A549 (cell line): ENCODE measurements around the gene MAN1A2.

Experiments
- CEBPB ChIP-seq, 2 experiments: fragments of >200 bp in 1 of 2; sonication (Bioruptor Twin) in 1 of 2; formaldehyde crosslinking in 1 of 2; IDR thresholded peaks; 2 replicates each; pipeline ENCODE4 v1.6.1; 2012 to 2016
- TF ChIP-seq, protein P1 (sequence below): fragments of >200 bp; sonication (Bioruptor Twin); formaldehyde crosslinking; IDR thresholded peaks from 3 replicates; pipeline ENCODE4 v1.5.1; 2016

DNA sequence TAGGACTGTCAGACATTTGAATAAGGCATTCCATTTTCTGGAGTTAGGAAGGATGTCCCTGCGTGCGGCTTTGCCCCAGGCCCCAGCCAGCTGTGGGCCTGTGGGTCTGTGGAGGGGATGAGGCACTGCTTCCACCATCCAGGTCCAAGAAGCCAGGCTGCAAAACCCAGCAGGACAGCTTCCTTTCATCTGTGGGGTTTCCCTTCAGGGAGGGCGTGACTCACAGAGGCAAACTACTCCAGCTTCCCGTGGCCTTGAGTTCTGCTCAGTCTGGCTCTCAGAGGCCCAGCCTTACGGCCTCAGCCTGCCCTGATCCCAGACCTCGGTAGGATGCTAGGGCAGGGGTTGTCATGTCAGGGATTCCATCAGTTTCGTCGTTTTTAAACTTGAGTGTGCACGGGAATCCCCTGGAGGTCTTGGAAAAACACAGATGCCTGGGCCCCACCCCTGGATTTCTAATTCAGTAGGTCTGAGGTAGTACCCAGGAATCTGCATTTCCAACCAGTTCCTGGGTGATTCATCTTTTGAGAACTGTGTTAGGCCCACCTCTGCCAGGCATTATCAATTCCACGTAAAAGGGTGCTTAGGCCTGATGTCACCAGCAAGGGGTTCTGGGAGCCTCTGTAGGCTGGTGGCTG is 206.3 kb downstream of the MAN1A2 start:
- TF ChIP-seq CEBPB (IDR thresholded peaks at IDR 0.05) = no peak
- TF ChIP-seq, protein P1, sequence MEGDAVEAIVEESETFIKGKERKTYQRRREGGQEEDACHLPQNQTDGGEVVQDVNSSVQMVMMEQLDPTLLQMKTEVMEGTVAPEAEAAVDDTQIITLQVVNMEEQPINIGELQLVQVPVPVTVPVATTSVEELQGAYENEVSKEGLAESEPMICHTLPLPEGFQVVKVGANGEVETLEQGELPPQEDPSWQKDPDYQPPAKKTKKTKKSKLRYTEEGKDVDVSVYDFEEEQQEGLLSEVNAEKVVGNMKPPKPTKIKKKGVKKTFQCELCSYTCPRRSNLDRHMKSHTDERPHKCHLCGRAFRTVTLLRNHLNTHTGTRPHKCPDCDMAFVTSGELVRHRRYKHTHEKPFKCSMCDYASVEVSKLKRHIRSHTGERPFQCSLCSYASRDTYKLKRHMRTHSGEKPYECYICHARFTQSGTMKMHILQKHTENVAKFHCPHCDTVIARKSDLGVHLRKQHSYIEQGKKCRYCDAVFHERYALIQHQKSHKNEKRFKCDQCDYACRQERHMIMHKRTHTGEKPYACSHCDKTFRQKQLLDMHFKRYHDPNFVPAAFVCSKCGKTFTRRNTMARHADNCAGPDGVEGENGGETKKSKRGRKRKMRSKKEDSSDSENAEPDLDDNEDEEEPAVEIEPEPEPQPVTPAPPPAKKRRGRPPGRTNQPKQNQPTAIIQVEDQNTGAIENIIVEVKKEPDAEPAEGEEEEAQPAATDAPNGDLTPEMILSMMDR = no peak
